HG03457 (cell line): ENCODE data around the gene PIAS3.
"Not testable (repeated sequence)": the region's sequence is repeated elsewhere in the genome, so short reads cannot be mapped to it uniquely, and the experiment has no call there.

Experiments
- ATAC-seq: cut with Tn5 transposase; IDR thresholded peaks from one replicate; pipeline ENCODE4 v1.9.1; 2021; ENCODE audit warnings: moderate number of reproducible peaks; ENCODE audit not compliant: unreplicated experiment

The PIAS3 gene

DNA sequence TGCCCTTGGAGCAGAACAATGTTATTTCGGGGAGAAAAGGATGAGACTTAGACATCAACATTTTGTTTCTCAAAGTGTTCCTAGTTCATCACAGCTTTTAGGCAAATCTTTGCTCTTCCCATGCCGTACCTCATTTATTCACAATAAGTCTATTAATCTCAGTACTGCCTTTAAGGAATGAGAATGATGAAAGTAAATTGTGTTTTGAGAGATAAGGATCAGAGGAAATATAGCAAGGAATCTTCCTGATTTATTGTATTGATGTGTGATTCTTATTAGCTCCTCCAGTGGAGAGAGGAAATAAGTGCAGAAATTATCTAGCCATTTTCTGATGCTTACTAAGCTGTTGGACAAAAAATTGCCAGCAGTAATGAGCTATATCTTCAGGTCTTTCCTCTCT is 32.9 kb downstream of the PIAS3 start:
- no peak for ATAC-seq

DNA sequence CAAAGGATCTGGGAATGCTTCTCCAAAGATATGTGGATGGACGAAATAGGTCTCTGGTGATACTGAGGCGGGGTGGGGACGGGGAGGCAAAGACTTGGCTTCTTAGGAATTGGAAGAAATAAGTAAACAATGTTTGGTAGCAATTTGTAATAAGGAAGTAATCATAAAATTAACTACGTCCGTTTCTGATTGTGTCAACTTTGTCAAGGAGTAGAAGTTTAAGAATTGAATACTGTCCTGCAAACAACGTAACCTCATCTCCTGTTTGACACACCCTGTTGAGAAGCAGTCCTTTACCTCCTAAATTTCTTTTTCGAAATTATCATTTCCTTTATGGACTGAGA is 34.4 kb downstream of the PIAS3 start:
- no peak for ATAC-seq

DNA sequence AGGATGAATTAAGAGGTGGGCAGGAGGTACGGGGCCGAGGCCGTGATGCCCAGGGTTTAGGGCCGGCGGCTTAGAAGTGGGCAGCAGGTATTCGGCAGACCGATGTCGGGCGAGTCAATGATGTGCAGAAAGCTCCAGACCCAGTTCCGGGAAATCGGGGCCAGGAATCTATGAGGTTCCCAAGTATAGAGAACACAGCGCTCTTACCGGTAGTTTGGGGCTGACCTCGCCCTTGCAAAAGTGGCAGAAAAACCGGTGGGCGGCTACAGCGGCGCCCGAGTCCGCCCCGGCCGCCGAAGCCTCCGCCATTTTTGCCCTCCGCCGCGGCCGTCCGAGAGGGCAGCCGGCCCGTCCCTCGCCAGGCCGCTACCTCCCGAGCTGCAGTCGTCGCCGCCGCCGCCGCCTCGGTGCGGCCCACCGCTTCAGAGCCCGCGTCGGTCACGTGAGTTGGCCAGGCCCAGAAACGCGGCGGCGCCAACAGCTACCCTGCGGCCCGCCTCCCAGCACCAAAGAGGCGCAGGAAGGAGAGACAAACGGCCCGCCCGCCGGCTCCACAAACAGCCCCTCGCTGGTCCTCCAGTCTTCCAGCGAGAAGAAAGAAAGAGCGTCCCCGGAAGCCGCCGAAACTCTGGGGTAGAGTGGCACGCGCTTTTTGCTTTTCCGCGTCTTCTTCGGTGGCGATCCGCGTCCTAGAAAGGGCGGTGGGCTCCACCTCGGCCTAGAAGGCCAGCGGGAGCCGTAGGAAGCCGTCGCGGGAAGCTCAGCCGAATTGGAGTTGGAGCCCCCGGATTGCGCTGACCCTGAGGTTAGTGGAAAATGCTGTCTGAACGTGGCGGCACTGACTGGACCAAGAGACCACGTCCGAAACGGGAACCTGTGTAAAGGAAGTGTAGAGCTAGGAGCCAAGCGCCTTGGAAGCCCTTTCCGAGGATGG is 35.0 kb downstream of the PIAS3 start, which contains the start of the genes POLR3C and RNF115:
TSS of gene POLR3C (plus strand) at position 636 of the 934 bp plus-strand sequence. CDS start 1,577 bp downstream, outside the sequence.
TSS of gene RNF115 (minus strand) at position 531 of the 934 bp plus-strand sequence. CDS start at position 309, 222 bp downstream.
- ATAC-seq = peak; percentile 68

DNA sequence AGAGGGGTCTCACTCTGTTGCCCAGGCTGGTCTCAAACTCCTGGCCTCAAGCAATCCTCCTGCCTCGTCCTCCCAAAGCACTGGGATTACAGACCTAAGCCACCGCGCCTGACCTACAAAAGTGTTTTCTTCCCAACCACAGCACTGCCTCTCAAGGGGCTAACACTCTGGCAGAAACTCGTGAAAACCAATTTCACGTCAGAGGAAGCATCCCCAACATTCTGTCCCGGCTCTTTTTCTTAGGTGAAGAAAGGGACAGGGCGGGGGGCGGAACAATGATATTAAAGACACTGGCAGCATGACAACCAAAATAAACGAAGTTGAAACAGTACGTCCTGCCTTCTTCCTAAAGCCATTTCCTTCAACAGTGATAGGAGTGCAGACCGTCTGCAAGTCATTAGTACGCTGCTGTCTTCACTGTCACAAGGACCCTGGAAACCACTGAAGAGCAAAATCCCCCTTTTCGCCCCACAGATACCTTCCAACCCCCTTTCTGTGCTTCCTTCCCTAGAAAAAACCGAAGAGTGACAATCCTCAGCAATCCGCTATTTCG is 36.0 kb downstream of the PIAS3 start:
- not testable (repeated sequence) for ATAC-seq

DNA sequence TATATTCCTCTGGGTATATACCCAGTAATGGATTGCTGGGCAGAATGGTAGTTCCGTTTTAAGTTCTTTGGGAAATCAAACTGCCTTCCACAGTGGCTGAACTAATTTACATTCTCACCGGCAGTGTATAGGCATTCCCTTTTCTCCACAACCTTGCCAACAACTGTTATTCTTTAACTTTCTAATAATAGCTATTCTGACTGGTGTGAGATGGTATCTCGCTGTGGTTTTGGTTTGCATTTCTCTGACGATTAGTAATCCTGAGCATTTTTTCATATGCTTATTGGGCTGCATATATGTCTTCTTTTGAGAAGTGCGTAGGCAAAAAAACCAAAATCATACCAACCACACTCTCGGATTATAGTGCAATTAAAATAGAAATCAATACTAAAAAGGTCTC is 40.8 kb downstream of the PIAS3 start:
- ATAC-seq = not testable (repeated sequence)

DNA sequence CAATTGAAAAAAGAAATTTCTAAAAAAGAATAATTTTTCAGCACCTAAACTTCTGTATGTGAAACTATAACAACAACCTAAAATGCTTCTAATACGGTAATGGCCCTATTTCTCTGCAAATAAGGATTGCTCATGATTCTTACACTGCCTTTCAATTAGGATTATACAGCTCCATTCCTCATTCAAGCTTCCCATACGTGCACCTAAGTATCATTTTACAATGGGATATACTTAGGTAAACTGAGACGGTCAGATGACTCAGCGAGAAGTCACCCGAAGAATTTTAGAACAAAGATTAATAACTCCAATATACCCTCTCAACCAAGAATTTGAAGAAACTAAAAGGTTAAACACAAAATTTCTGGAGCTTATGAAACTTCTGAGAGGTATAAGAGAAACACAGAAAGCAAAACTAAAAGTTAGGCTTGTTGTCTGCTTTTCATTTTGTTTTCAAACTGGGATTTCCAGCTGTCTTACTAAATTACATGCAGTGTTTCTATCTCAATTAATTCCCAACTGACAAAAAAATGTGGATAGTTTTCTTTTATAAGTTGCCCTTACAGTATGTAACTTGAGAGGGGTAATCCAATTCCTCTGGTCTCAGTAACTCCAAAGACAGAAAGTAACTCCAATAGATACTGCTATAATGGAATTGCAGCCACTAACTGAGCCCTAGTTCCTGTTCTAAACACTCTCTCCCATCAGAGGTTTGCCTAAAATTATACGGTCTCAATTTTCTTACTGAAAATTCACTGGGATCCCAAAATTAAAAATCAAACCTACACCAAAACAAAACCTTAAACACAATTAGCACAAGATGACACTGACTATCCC is 45.7 kb downstream of the PIAS3 start:
- not testable (repeated sequence) for ATAC-seq

DNA sequence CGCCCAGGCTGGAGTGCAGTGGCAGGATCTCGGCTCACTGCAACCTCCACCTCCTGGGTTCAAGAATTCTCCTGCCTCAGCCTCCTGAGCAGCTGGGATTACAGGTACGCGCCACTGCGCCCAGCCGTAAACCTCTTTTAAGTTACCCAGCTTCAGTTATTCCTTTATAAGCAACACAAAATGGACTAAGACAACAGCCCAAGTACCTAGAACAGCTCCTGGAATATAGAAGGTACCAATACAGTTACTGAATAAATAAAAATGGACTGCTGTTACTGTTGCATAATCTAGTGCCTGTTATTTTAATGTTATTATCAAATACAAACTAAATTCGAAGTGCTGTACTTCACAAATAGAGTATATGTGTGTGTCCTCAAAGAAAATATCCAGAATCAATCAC is 52.0 kb downstream of the PIAS3 start:
- ATAC-seq = no peak

DNA sequence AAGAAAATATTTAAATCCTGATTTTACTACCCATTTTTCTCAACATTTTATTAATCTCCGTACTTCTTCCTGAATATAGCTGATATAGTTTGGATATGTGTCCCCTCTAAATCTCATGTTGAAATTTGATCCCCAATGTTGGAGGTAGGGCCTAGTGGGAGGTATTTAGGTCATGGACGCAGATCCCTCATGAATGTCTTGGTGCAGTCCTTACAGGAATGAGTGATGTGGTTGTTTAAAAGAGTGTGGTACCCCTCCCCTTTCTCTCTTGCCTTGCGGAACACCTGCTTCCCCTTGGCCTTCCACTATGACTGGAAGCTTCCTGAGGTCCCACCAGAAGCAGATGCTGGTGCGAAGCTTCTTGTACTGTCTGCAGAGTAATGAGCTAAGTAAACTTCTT is 52.5 kb downstream of the PIAS3 start:
- no peak for ATAC-seq

DNA sequence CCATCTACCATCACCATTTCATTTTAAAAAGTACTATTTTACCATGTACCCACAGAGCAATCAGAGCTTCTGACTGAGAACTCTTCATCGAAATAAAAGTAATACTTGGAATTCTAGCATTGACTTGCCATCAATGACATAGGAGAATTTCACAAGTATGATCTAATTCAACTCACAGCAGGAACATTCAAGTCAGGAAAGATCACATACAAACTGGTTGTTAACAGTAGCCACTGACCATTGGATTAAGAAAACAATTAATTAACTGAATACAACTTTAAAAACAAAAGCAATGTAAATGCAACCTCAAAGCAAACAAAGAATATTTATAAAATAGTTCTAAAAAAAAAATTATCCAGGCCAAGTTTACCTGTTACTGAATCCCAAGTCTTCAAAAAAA is 53.8 kb downstream of the PIAS3 start:
- no peak for ATAC-seq

DNA sequence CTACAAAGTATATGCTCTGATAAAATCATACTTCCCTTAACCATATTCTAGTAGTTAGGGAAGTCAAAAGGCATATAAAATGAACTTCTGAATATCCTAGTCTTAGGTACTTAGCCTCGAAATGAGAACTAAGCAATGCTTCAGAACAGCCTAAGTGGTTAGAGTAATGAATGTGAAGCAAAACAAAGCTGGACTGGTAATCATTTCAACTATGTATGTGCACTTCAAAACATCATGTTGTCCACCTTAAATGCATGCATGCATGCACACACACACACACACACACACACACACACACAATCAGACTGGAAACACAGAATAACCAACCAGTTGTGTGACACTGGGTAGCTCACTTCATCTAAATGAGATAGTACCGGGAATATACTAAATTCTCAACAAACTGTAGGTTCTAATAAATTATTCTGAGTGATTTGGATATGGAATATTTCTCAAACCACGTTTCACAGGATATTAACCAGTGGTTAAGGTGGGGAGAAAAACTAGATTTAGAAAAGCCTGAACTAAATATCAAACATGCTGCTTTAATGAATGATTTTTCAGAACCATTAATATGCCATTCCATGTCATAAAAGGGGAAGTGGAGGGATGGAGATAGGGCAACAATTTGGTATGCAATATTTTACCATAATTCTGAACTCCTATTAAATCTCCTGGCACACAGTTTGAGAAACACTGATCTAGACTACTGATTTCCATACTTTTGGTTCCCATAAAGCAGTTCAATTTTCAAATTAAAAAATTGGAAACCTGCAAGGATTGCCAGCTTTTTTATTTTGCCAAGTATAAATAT is 54.4 kb downstream of the PIAS3 start:
- ATAC-seq = no peak

DNA sequence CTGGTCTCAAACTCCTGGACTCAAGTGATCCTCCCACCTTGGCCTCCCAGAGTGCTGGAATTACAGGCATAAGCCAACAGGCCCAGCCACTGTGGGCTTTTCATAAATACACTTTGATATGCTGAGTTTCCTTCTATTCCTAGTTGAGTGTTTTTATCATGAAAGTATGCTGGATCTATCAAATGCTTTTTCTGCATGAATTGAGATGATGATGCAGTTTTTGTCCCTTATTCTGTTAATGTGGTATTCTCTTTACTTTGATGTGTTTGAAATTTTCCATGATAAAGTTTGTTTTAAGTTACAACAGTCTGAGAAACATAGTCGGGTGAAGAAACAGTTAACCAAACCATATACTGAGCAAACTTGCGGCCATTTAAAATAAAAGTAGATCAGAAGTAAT is 59.1 kb downstream of the PIAS3 start:
- no peak for ATAC-seq
